ENCODE measurements around the gene RAD51AP1. TPM values are rescaled to one million over a fixed set of nuclear protein-coding genes. Genes with fewer than 3 reads are reported as not detected.

RAD51AP1 gene
- polyA plus RNA-seq, 1 of the 3 experiments (the other 2 are of a cell fraction): 6.0 TPM

GRCh38 chr12:4595881-4596280 lies 57.2 kb downstream of the RAD51AP1 start:
- peaks cover 38% of the 10 kb centered on the region; the same call in 1 of the 2 replicates for H3K27me3 ChIP-seq (ENCODE audit: insufficient read depth)
- H3K36me3 ChIP-seq (replicated peaks in 1 of 2; ENCODE audit: control insufficient read depth in 1 of 2, insufficient read depth in 2 of 2, low read length in 1 of 2): no peaks in the 10 kb centered on the region
- H3K9me2 ChIP-seq: no peaks in the 10 kb centered on the region
- ChIA-PET CTCF (interaction anchor here (1.1 to 3.8 kb wide), 5 partner anchors 9 to 162 kb away, joined by 3 to 28 read pairs (median 5); no protein-coding TSS in a partner anchor), POLR2A (no interaction called here)
- H3K79me2 ChIP-seq (ENCODE audit: insufficient read depth): no peaks in the 10 kb centered on the region
- H3F3A ChIP-seq (replicated peaks; ENCODE audit: insufficient read depth): no peaks in the 10 kb centered on the region
- H2AFZ ChIP-seq (ENCODE audit: low read depth): no peak overlapping the region
- no peak overlapping the region for H3K9ac ChIP-seq
- H3K9me3 ChIP-seq: no peaks in the 10 kb centered on the region
- no peak overlapping the region for H3K4me2 ChIP-seq
- no peak overlapping the region for H3K4me3 ChIP-seq (ENCODE audit: low read depth in 2 of 2, low read length in 1 of 2)
- no peak overlapping the region for H3K27ac ChIP-seq (ENCODE audit: low read depth in 2 of 2, low read length in 1 of 2)
- TF ChIP-seq TCF12 (IDR thresholded peaks at IDR 0.05) (no peak), PBX3 (IDR thresholded peaks at IDR 0.05) (no peak), YY1 (IDR thresholded peaks at IDR 0.05; ENCODE audit: low read depth) (no peak), RFX5 (IDR thresholded peaks at IDR 0.05; ENCODE audit: low read length) (no peak), SIN3A (IDR thresholded peaks at IDR 0.05; ENCODE audit: borderline replicate concordance, low read depth, low read length) (no peak), MEF2A (IDR thresholded peaks at IDR 0.05; ENCODE audit: borderline replicate concordance, low read depth) (no peak), TEAD4 (IDR thresholded peaks at IDR 0.05; ENCODE audit: borderline replicate concordance, insufficient read depth) (no peak), EZH2phosphoT487 (IDR thresholded peaks at IDR 0.05; ENCODE audit: borderline replicate concordance, low read depth) (no peak), RCOR1 (IDR thresholded peaks at IDR 0.05; ENCODE audit: low read length) (no peak), SMC3 (IDR thresholded peaks at IDR 0.05; ENCODE audit: low read depth, low read length) (no peak), RAD21 (IDR thresholded peaks at IDR 0.05; ENCODE audit: low read length) (no peak), USF2 (IDR thresholded peaks at IDR 0.05; ENCODE audit: borderline replicate concordance, low read depth, low read length) (no peak), FOXJ3 (CRISPR knock-in tag; IDR thresholded peaks at IDR 0.05) (no peak), TAF1 (IDR thresholded peaks at IDR 0.05; ENCODE audit: borderline replicate concordance, low read depth, low read length) (no peak), CTCF (IDR thresholded peaks at IDR 0.05) (no peak), ZBTB33 (IDR thresholded peaks at IDR 0.05; ENCODE audit: borderline replicate concordance, low read depth) (no peak), CHD2 (IDR thresholded peaks at IDR 0.05; ENCODE audit: low read length, partially characterized antibody) (no peak), GATA2 (CRISPR knock-in tag; IDR thresholded peaks at IDR 0.05) (no peak)
- no peaks in the 10 kb centered on the region for H3K4me1 ChIP-seq (ENCODE audit: control insufficient read depth in 1 of 2, insufficient read depth in 2 of 2, low read depth in 1 of 2, low read length in 1 of 2)
- no peak for DNase-seq
- no peaks in the 10 kb centered on the region for H4K20me1 ChIP-seq (ENCODE audit: insufficient read depth)
- WGBS (ENCODE audit: low lambda C conversion rate): 61% methylated on average over 6 of the region's 6 CpGs

Data from SK-N-SH (cell line).